Thyroid gland (tissue), 4 donors: Measurements from ENCODE around the gene CCNQ. TPM values are rescaled to one million over a fixed set of nuclear protein-coding genes. Genes with fewer than 3 reads are reported as not detected.
A peak's percentile ranks its signal among the peaks of the same experiment; 100 is the strongest.

Source experiments
- DNase-seq, 2 donors: peaks; one replicate each; pipeline ENCODE4 v3.0.0-alpha.2; 2019
- H3K27ac ChIP-seq, 3 donors: fragments of 200-600 bp; sonication (generic); 1 replicate in 2 of 3; 2 replicates in 1 of 3; pipeline ENCODE4 v1.5.1; 2016 to 2019; ENCODE audit warnings: mild to moderate bottlenecking in 1 of 3, moderate library complexity in 1 of 3
- H3K27me3 ChIP-seq: fragments of 200-600 bp; sonication (generic); one replicate; pipeline ENCODE4 v1.5.1; 2019
- H3K36me3 ChIP-seq, 2 donors: fragments of 200-600 bp; sonication (generic); one replicate each; pipeline ENCODE4 v1.5.1; 2016 to 2019
- H3K4me1 ChIP-seq, 2 donors: fragments of 200-600 bp; sonication (generic); one replicate each; pipeline ENCODE4 v1.5.1; 2017 to 2019
- H3K4me3 ChIP-seq, 3 donors: fragments of 200-600 bp; sonication (generic); replicated peaks in 1 of 3; 1 replicate in 2 of 3; 2 replicates in 1 of 3; pipeline ENCODE4 v1.5.1; 2016; ENCODE audit warnings: mild to moderate bottlenecking in 1 of 3
- H3K9me3 ChIP-seq: fragments of 200-600 bp; sonication (generic); one replicate; pipeline ENCODE4 v1.5.1; 2017
- CTCF ChIP-seq, 6 experiments: fragments of 200-600 bp in 3 of 6; fragments of 450-650 bp in 3 of 6; sonication (generic) in 3 of 6; IDR thresholded peaks; one replicate each; pipeline ENCODE4 v1.5.1; 2016 to 2019; ENCODE audit warnings: antibody characterized with exemption in 6 of 6, mild to moderate bottlenecking in 2 of 6, inconsistent platforms in 1 of 6, moderate library complexity in 1 of 6
- POLR2A ChIP-seq, 2 donors: fragments of 450-650 bp; IDR thresholded peaks; one replicate each; pipeline ENCODE4 v1.6.1; 2017; ENCODE audit warnings: antibody characterized with exemption in 2 of 2, mild to moderate bottlenecking in 2 of 2, moderate library complexity in 1 of 2
- WGBS, 2 donors: methylation state at CpG; one replicate each; pipeline ENCODE4 v1.1.5; 2017; 5-methylcytosine and 5-hydroxymethylcytosine counted together
- intact Hi-C: fragments of 100-400 bp; cut with DNase I; formaldehyde crosslinking; loops from one replicate; pipeline ENCODE4 v1.15.1; 2023
- total RNA-seq, 4 donors: library from RNA; depleted of rRNA; stranded (reverse); fragments of >200 nt; gene quantifications; one replicate each; pipeline ENCODE4 v1.2.3, GENCODE V29; 2016

Gene CCNQ
- 10 to 100 TPM; 22.0 to 43.3 (median 33.0) TPM for total RNA-seq

- intact Hi-C loops: no loop called here
- H3K9me3 ChIP-seq: no peaks in the 10 kb centered on the region
- H3K27ac ChIP-seq: peak within 1 kb of the TSS in 1 of 3 donors; percentile 17
- H3K36me3 ChIP-seq: no peaks in the 10 kb centered on the region
- no peaks in the 10 kb centered on the region for H3K27me3 ChIP-seq
- H3K4me1 ChIP-seq: peaks cover 0 to 4% of the 10 kb centered on the region in 2 donors
- DNase-seq: peak; percentile 17 to 25
- H3K4me3 ChIP-seq: peak within 1 kb of the TSS in 2 of 3 donors; percentile 33 to 63
- TF ChIP-seq POLR2A (IDR thresholded peaks at IDR 0.05) (peak in 1 of 2 donors; percentile 62), CTCF (IDR thresholded peaks at IDR 0.05) (no peak)
- WGBS, 2 donors: no CpG with 5 or more reads among the region's 79 CpGs
These were observed at the start of gene CCNQ for GRCh38 chrX:153598541-153599191. Gene CCNQ (minus strand): TSS chrX:153599139. CDS start chrX:153599073, 66 bp downstream.

GRCh38 chrX:153647461-153648357 lies 48.8 kb upstream of the CCNQ start:
- no CpG with 5 or more reads among the region's 85 CpGs for WGBS, 2 donors
- H3K36me3 ChIP-seq: no peaks in the 10 kb centered on the region
- H3K4me3 ChIP-seq: peak overlapping the region in 1 of 3 donors; percentile 12
- peaks cover 10% of the 10 kb centered on the region for H3K27me3 ChIP-seq
- intact Hi-C loops: no loop called here
- H3K4me1 ChIP-seq: peaks cover 0 to 10% of the 10 kb centered on the region in 2 donors
- no peak for DNase-seq
- no peak for TF ChIP-seq CTCF (IDR thresholded peaks at IDR 0.05)
- TF ChIP-seq POLR2A (IDR thresholded peaks at IDR 0.05): no peak
- H3K27ac ChIP-seq: no peak overlapping the region
- H3K9me3 ChIP-seq: no peaks in the 10 kb centered on the region

- Histone ChIP-seq H3K27ac (no peak within 1 kb of the TSS), H3K4me3 (peak within 1 kb of the TSS in 1 of 3 donors; percentile 12), H3K36me3 (no peaks in the 10 kb centered on the region), H3K4me1 (peaks cover 0 to 16% of the 10 kb centered on the region in 2 donors), H3K27me3 (peaks cover 10% of the 10 kb centered on the region), H3K9me3 (no peaks in the 10 kb centered on the region)
- peak; percentile 22 to 24 for DNase-seq
- whole genome bisulfite sequencing, 2 donors: 20% methylated on average over 1 of the region's 53 CpGs; no CpG with 5 or more reads in 1 of the 2 donors
- TF ChIP-seq POLR2A (IDR thresholded peaks at IDR 0.05) (no peak), CTCF (IDR thresholded peaks at IDR 0.05) (no peak)
- intact Hi-C loops: no loop called here
These were observed 47.9 kb upstream of the CCNQ start, which contains the start of gene DUSP9 for GRCh38 chrX:153646620-153647373. Gene DUSP9 (plus strand): TSS chrX:153647203. CDS start chrX:153647954, 751 bp downstream.

GRCh38 chrX:153645921-153646488 lies 47.1 kb upstream of the CCNQ start:
- Histone ChIP-seq H3K36me3 (no peaks in the 10 kb centered on the region), H3K4me1 (peaks cover 0 to 16% of the 10 kb centered on the region in 2 donors), H3K9me3 (no peaks in the 10 kb centered on the region), H3K27me3 (peaks cover 10% of the 10 kb centered on the region), H3K27ac (no peak overlapping the region), H3K4me3 (no peak overlapping the region)
- intact Hi-C loops: no loop called here
- 66 to 75% methylated on average over 6 to 10 of the region's 10 CpGs for WGBS, 2 donors
- no peak for DNase-seq
- TF ChIP-seq POLR2A (IDR thresholded peaks at IDR 0.05): no peak
- no peak for TF ChIP-seq CTCF (IDR thresholded peaks at IDR 0.05)
